Measurements from ENCODE around the gene DHX9. TPM values are rescaled to one million over a fixed set of nuclear protein-coding genes. Genes with fewer than 3 reads are reported as not detected.

Gene DHX9
- total RNA-seq, 1 donor from 2014 or later = 118 TPM

DNA sequence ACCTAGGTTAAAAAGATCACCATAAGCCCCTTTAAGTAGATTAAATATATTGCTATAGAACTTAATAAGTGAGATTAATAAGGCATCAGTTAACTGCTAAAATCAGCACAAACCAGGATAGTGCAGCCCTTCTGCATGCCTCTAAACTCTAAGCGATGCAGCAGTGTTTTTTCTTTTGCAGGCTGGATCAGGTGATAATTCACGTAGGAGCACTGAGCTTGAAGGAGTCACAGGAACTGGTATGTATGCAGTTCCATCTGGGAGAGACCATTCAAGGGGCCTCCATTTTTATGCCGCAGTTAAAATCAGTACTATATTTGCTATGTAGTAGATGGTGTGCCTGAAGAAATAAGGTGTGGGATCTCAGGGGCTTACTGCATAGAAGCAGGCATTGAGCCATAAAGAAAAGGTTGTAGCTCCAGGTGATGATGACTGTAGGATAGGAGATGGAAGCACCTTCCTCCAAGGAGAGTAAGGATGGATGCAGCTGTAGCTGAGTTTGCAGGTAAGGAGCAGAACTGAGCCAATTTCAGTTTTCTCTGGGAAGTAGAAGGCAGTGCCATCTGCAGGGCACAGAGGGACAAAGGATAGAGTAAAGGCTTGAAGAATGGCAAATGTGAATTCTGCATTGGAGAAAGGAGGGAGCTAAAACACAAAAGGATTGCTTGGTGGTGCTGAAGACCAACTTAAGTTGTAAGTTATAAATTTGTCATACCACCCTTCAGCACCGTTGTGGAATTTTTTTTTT lies 27.0 kb upstream of the DHX9 start:
- TF ChIP-seq, protein P1, sequence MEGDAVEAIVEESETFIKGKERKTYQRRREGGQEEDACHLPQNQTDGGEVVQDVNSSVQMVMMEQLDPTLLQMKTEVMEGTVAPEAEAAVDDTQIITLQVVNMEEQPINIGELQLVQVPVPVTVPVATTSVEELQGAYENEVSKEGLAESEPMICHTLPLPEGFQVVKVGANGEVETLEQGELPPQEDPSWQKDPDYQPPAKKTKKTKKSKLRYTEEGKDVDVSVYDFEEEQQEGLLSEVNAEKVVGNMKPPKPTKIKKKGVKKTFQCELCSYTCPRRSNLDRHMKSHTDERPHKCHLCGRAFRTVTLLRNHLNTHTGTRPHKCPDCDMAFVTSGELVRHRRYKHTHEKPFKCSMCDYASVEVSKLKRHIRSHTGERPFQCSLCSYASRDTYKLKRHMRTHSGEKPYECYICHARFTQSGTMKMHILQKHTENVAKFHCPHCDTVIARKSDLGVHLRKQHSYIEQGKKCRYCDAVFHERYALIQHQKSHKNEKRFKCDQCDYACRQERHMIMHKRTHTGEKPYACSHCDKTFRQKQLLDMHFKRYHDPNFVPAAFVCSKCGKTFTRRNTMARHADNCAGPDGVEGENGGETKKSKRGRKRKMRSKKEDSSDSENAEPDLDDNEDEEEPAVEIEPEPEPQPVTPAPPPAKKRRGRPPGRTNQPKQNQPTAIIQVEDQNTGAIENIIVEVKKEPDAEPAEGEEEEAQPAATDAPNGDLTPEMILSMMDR (IDR thresholded peaks at IDR 0.05; ENCODE audit: insufficient read depth, low read length, poor library complexity, severe bottlenecking) = no peak
- no peak overlapping the region for H3K4me3 ChIP-seq (ENCODE audit: low read depth, low read length)
- no peak for DNase-seq (ENCODE audit: low read depth)
- no peaks in the 10 kb centered on the region for H3K36me3 ChIP-seq (ENCODE audit: control insufficient read depth, insufficient read depth, low read length)
- no peaks in the 10 kb centered on the region for H3K27me3 ChIP-seq (ENCODE audit: control insufficient read depth, insufficient read depth, low read length)

GRCh38 chr1:182816863-182817262 lies 22.3 kb upstream of the DHX9 start:
- Histone ChIP-seq H3K27me3 (ENCODE audit: control insufficient read depth, insufficient read depth, low read length) (no peaks in the 10 kb centered on the region), H3K36me3 (ENCODE audit: control insufficient read depth, insufficient read depth, low read length) (no peaks in the 10 kb centered on the region), H3K4me3 (ENCODE audit: low read depth, low read length) (no peak overlapping the region)
- TF ChIP-seq, protein P1 (IDR thresholded peaks at IDR 0.05; ENCODE audit: insufficient read depth, low read length, poor library complexity, severe bottlenecking) = no peak
- DNase-seq (ENCODE audit: low read depth) = no peak

DNA sequence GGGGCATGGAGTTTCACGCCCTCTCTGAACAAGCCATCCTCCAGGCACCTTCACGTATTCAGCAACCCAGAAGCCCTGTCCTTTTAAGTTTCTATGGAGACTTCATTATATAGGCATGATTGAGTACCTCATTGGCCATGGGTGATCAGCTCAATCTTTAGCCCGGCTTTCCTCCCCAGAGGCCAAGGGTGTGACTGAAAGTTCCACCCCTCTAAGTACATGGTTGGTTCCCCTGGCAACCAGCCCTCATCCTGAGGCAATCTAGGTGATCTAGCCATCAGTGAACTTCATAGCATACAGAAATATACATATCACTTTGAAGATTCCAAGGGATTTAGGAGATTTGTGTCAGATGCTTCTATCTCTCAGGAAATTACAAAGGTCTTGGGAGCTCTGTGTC lies 21.3 kb upstream of the DHX9 start:
- TF ChIP-seq, protein P1 (IDR thresholded peaks at IDR 0.05; ENCODE audit: insufficient read depth, low read length, poor library complexity, severe bottlenecking) = no peak
- H3K27me3 ChIP-seq (ENCODE audit: control insufficient read depth, insufficient read depth, low read length) = no peaks in the 10 kb centered on the region
- H3K4me3 ChIP-seq (ENCODE audit: low read depth, low read length) = no peak overlapping the region
- H3K36me3 ChIP-seq (ENCODE audit: control insufficient read depth, insufficient read depth, low read length) = no peaks in the 10 kb centered on the region
- no peak for DNase-seq (ENCODE audit: low read depth)

DNA sequence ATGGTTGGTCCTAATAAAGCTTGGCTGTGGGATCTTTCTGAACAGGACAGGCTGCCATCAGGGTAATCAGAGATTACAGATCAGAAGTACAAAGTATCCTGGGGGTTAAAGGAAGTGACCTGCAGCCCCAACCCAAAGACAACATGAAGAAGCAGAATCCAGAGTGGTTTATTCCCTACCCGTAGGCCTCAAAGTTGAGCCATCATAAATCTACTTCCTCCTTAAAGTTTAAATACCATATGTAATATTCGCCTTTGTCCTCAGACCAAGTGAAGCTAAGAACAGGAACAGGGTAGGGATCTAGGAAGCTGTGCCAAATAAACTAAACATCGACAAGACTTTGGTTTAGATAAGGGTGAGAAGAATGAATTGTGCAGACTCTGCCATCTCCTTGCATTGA lies 15.9 kb upstream of the DHX9 start:
- Histone ChIP-seq H3K4me3 (ENCODE audit: low read depth, low read length) (no peak overlapping the region), H3K27me3 (ENCODE audit: control insufficient read depth, insufficient read depth, low read length) (no peaks in the 10 kb centered on the region), H3K36me3 (ENCODE audit: control insufficient read depth, insufficient read depth, low read length) (no peaks in the 10 kb centered on the region)
- TF ChIP-seq, protein P1 (IDR thresholded peaks at IDR 0.05; ENCODE audit: insufficient read depth, low read length, poor library complexity, severe bottlenecking) = no peak
- no peak for DNase-seq (ENCODE audit: low read depth)

- no peak overlapping the region for H3K4me3 ChIP-seq (ENCODE audit: low read depth, low read length)
- no peaks in the 10 kb centered on the region for H3K27me3 ChIP-seq (ENCODE audit: control insufficient read depth, insufficient read depth, low read length)
- TF ChIP-seq, protein P1 (IDR thresholded peaks at IDR 0.05; ENCODE audit: insufficient read depth, low read length, poor library complexity, severe bottlenecking) = no peak
- DNase-seq (ENCODE audit: low read depth) = no peak
- no peaks in the 10 kb centered on the region for H3K36me3 ChIP-seq (ENCODE audit: control insufficient read depth, insufficient read depth, low read length)
These were observed 12.3 kb upstream of the DHX9 start for GRCh38 chr1:182826892-182827291.
